ENCODE measurements around the gene MRPL14. TPM values are rescaled to one million over a fixed set of nuclear protein-coding genes. Genes with fewer than 3 reads are reported as not detected.

MRPL14 gene
- total and polyA plus RNA-seq, 2 of the 8 experiments (the other 6 are each of a cell fraction or from before 2014, with no cell fraction given): 82.0 to 97.1 TPM

DNA sequence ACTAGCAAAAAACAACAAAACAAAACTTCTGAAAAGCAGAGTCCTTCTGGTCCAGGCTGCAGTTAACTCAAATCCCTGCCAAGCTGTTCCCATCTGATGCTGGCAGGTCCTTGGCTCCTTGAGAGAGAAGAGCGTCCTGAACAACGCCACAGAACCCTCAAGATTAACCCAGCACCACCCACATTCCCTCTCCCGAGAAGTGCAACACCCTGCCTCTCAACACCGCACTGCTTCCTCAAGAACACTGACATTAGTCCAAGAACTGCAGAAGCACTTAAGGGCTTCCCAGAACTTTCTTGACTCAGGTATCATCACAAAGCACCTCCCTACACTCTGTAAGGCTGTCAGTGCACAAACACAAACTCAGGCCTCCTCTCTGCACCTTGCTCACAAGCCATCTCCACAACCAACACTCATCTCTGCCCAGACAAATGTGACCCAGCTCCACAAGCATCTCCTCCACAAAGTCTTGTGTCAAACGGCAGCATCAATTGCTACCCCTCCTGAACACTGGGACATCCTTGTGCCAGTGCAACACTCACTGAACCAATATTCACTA, 7.5 kb downstream of the MRPL14 start:
- no peak overlapping the region for H3K18ac ChIP-seq (ENCODE audit: extremely low read depth, low read length)
- peaks cover 53 to 97% of the 10 kb centered on the region in 2 experiments for H3K79me2 ChIP-seq (ENCODE audit: control insufficient read depth in 1 of 2, insufficient read depth in 2 of 2, low read length in 2 of 2)
- no peak overlapping the region for H4K8ac ChIP-seq (ENCODE audit: extremely low read depth, insufficient read depth, low read length)
- H3K9me3 ChIP-seq (ENCODE audit: insufficient read depth in 2 of 2, low read depth in 1 of 2, low read length in 1 of 2): no peaks in the 10 kb centered on the region
- H2AK5ac ChIP-seq (ENCODE audit: low read depth, low read length): no peak overlapping the region
- H2BK12ac ChIP-seq (ENCODE audit: low read depth, low read length): no peak overlapping the region
- H3K79me1 ChIP-seq (ENCODE audit: low read depth, low read length): peaks cover 15% of the 10 kb centered on the region
- no peak overlapping the region for H3K4ac ChIP-seq (replicated peaks; ENCODE audit: insufficient read length, low read depth, low read length)
- H3K4me1 ChIP-seq (replicated peaks in 1 of 4; ENCODE audit: control insufficient read depth in 3 of 4, insufficient read depth in 4 of 4, low read length in 3 of 4): peaks cover 1 to 11% (median 9%) of the 10 kb centered on the region in 4 experiments; a peak in 4 of 7 replicates
- 79% methylated on average over 5 of the region's 5 CpGs; no CpG with 5 or more reads in 1 of the 2 experiments for WGBS, 2 experiments (ENCODE audit: extremely low coverage in 1 of 2, insufficient coverage in 1 of 2, insufficient read length in 1 of 2, insufficient replicate concordance in 2 of 2, low coverage in 1 of 2, low lambda C conversion rate in 2 of 2, missing lambda C conversion rate in 1 of 2)
- DNase-seq (ENCODE audit: low read depth in 1 of 2, low spot score in 2 of 2) (no peak), FAIRE-seq (no peak)
- no peak overlapping the region for H4K5ac ChIP-seq (ENCODE audit: insufficient read length, low read depth, low read length)
- no peak overlapping the region for H2AFZ ChIP-seq (ENCODE audit: low read length)
- no peak overlapping the region for H3K14ac ChIP-seq (ENCODE audit: insufficient read length)
- H4K91ac ChIP-seq (replicated peaks; ENCODE audit: insufficient read length, low read length): no peak overlapping the region
- ChIA-PET CTCF (ENCODE audit: partially characterized antibody) (interaction anchor here (1.3 to 22.5 kb wide), 4 partner anchors 9 to 43 kb away, joined by 3 to 255 read pairs (median 4); no protein-coding TSS in a partner anchor), POLR2A (ENCODE audit: partially characterized antibody) (interaction anchor here (1.0 to 1.6 kb wide), 5 partner anchors 10 to 127 kb away, joined by 3 to 6 read pairs (median 3); partner anchors contain the start of gene HSP90AB1)
- TF ChIP-seq BACH1 (IDR thresholded peaks at IDR 0.05; ENCODE audit: low read length) (no peak), SUZ12 (IDR thresholded peaks at IDR 0.05; ENCODE audit: low read length) (no peak)
- no peak overlapping the region for H3K56ac ChIP-seq (replicated peaks; ENCODE audit: insufficient read length, low read depth, low read length)
- no peak overlapping the region for H3K23ac ChIP-seq (ENCODE audit: insufficient read length)
- no peak overlapping the region for H2BK5ac ChIP-seq (ENCODE audit: low read depth, low read length)
- H3K4me2 ChIP-seq (ENCODE audit: insufficient read depth in 1 of 2, low read depth in 2 of 2, low read length in 2 of 2): no peak overlapping the region
- no peak overlapping the region for H2BK15ac ChIP-seq (ENCODE audit: low read length)
- H3K27ac ChIP-seq (ENCODE audit: low read depth, low read length): no peak overlapping the region
- H3K23me2 ChIP-seq (ENCODE audit: low read depth, low read length): no peaks in the 10 kb centered on the region
- no peak overlapping the region for H2BK20ac ChIP-seq (ENCODE audit: low read length)
- H2BK120ac ChIP-seq (replicated peaks; ENCODE audit: low read depth, low read length): no peak overlapping the region
- no peak overlapping the region for H3K4me3 ChIP-seq (ENCODE audit: extremely low read depth in 1 of 4, insufficient read depth in 2 of 4, low read depth in 3 of 4, low read length in 4 of 4)
- no peaks in the 10 kb centered on the region for H3K27me3 ChIP-seq (replicated peaks in 1 of 4; ENCODE audit: control insufficient read depth in 3 of 4, extremely low read depth in 1 of 4, insufficient read depth in 3 of 4, low read length in 3 of 4)
- no peak overlapping the region for H3K9ac ChIP-seq (replicated peaks in 1 of 4; ENCODE audit: extremely low read depth in 1 of 4, low read depth in 3 of 4, low read length in 3 of 4)
- peaks cover 25 to 27% of the 10 kb centered on the region in 2 experiments for H4K20me1 ChIP-seq (replicated peaks in 1 of 2; ENCODE audit: control insufficient read depth in 1 of 2, insufficient read depth in 2 of 2, low read length in 2 of 2)
- peaks cover 0 to 6% (median 2%) of the 10 kb centered on the region in 4 experiments; a peak in 5 of 8 replicates for H3K36me3 ChIP-seq (ENCODE audit: control insufficient read depth in 2 of 4, insufficient read depth in 4 of 4, low read length in 3 of 4)
